HG02610 (cell line): ENCODE measurements around the gene ZFHX2.

ENCODE experiments used
- ATAC-seq: cut with Tn5 transposase; IDR thresholded peaks from one replicate; pipeline ENCODE4 v1.9.1; 2021; ENCODE audit warnings: mild to moderate bottlenecking, moderate library complexity; ENCODE audit not compliant: unreplicated experiment

Gene ZFHX2

GRCh38 chr14:23481362-23481970 is 70.1 kb downstream of the ZFHX2 start:
- no peak for ATAC-seq

- ATAC-seq: no peak
These were observed 73.3 kb downstream of the ZFHX2 start for GRCh38 chr14:23478109-23478759.

- ATAC-seq: no peak
These were observed 80.6 kb downstream of the ZFHX2 start for GRCh38 chr14:23470947-23471346.
